NCI-H226 (cell line): ENCODE data around the gene ZNF282.
"Not testable (repeated sequence)": the region's sequence is repeated elsewhere in the genome, so short reads cannot be mapped to it uniquely, and the experiment has no call there.

ENCODE experiments used
- DNase-seq: peaks from one replicate; pipeline ENCODE4 v3.0.0-alpha.2; 2015

Gene ZNF282

GRCh38 chr7:149261316-149261828, 66.0 kb downstream of the ZNF282 start:
- peak; percentile 77 for DNase-seq

GRCh38 chr7:149261829-149262617, 66.7 kb downstream of the ZNF282 start, which contains the start of gene ZNF783:
Gene ZNF783 (plus strand): TSS chr7:149262196. CDS start chr7:149262334, 138 bp downstream.
- peak; percentile 85 for DNase-seq

- no peak for DNase-seq
Observed at GRCh38 chr7:149266451-149266850, 71.1 kb downstream of the ZNF282 start.

GRCh38 chr7:149267733-149268132, 72.4 kb downstream of the ZNF282 start:
- no peak for DNase-seq

GRCh38 chr7:149274424-149274823, 79.1 kb downstream of the ZNF282 start:
- DNase-seq: not testable (repeated sequence)
